GM12873 (cell line): Measurements from ENCODE around the gene ZNF525.

ENCODE experiments used
- CTCF ChIP-seq: IDR thresholded peaks from 2 replicates; pipeline ENCODE4 v1.5.1; 2012; ENCODE audit warnings: low read depth, mild to moderate bottlenecking, moderate library complexity, low read length, control low read depth; ENCODE audit not compliant: insufficient read depth; ENCODE audit errors: missing control alignments

Gene ZNF525

GRCh38 chr19:53357821-53358581 is 7.5 kb upstream of the ZNF525 start:
- no peak for TF ChIP-seq CTCF

GRCh38 chr19:53365899-53366493 is 491 bp downstream of the ZNF525 start:
- TF ChIP-seq CTCF = no peak

DNA sequence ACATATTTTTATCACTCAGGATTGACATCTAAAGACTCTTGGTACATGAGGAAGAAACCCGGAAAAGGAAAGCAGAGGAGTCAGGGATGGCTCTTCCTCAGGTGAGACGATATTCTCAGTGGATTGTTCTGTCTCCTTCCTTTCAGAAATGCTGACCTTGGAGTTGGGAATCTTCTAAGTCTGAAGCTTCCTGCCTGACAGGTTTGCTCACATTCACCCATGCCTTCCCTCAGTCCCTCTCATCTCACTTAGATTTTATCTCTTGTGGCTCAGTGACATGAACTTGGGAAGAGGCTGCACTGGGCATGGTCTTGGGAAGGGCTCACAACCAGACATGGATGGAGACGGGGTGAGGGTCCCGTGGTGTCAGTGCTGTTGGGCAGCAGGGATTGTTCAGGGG is 6.7 kb downstream of the ZNF525 start:
- TF ChIP-seq CTCF = no peak

- TF ChIP-seq CTCF = no peak
These were observed 8.8 kb downstream of the ZNF525 start for GRCh38 chr19:53374288-53374687.

DNA sequence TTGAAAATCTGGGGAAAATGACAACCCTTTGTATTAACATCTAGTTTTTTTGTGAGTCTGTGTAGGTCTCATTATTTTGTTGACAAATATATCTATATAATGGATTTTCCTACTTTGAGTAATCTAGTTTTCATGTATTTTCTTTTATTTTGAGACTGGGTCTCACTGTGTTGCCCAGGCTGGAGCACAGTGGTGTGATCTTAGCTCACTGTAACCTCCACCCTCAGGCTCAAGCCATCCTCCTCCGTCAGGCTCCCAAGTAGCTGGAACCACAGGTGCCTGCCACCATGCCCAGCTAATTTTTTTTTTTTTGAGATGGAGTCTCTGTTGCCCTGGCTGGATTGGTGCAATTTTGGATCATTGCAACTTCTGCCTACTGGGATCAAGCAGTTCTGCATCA is 9.2 kb downstream of the ZNF525 start:
- TF ChIP-seq CTCF = no peak

GRCh38 chr19:53381376-53381775 is 15.9 kb downstream of the ZNF525 start:
- TF ChIP-seq CTCF = no peak

DNA sequence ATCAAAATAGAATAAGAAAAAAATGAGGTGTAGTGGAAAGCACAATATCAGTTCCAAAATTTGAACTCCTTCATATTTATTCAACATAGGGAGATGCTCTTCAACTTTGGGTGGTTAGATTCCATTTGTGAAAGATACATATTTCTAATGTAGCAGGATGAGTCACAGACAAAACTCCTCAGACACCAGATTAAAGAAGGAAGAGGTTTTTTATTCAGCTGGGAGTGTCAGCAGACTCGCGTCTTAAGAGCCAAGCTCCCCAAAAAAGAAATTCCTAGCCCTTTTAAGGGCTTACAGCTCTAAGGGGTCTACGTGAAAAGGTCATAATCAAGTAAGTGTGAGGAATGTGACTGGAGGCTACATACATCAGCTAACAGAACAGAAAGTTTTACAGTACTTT is 22.7 kb downstream of the ZNF525 start:
- TF ChIP-seq CTCF = no peak
